Fibroblast of lung (primary cell): ENCODE measurements around the gene HPSE2. TPM values are rescaled to one million over a fixed set of nuclear protein-coding genes. Genes with fewer than 3 reads are reported as not detected.
A peak's percentile ranks its signal among the peaks of the same experiment; 100 is the strongest.

Experiments
- DNase-seq, 2 donors: peaks; one replicate each; pipeline versions ENCODE4 v3.0.0 to v3.0.0-alpha.2; 2010; ENCODE audit warnings: low read depth in 2 of 2
- H2AFZ ChIP-seq: 2 replicates; pipeline ENCODE4 v1.5.1; 2012; ENCODE audit warnings: low read length, control low read depth, inconsistent platforms
- H3K27ac ChIP-seq: 2 replicates; pipeline ENCODE4 v1.5.1; 2011; ENCODE audit warnings: low read length, control low read depth; ENCODE audit not compliant: insufficient read depth
- H3K27me3 ChIP-seq: 2 replicates; pipeline ENCODE4 v1.5.1; 2011; ENCODE audit warnings: mild to moderate bottlenecking, low read length; ENCODE audit not compliant: control insufficient read depth, insufficient read depth
- H3K36me3 ChIP-seq: 2 replicates; pipeline ENCODE4 v1.5.1; 2011; ENCODE audit warnings: low read length; ENCODE audit not compliant: control insufficient read depth, insufficient read depth
- H3K4me1 ChIP-seq: 2 replicates; pipeline ENCODE4 v1.5.1; 2011; ENCODE audit warnings: low read length; ENCODE audit not compliant: control insufficient read depth, insufficient read depth; ENCODE audit errors: extremely low read depth
- H3K4me2 ChIP-seq: 2 replicates; pipeline ENCODE4 v1.5.1; 2011; ENCODE audit warnings: low read length, control low read depth; ENCODE audit not compliant: insufficient read depth; ENCODE audit errors: extremely low read depth
- H3K4me3 ChIP-seq, 4 experiments: fragments of 200-600 bp in 1 of 4; sonication (generic) in 1 of 4; replicated peaks in 1 of 4; 2 replicates each; pipeline ENCODE4 v1.5.1; 2011 to 2016; ENCODE audit warnings: low read length in 4 of 4, low read depth in 3 of 4, mild to moderate bottlenecking in 3 of 4, control low read depth in 2 of 4, inconsistent platforms in 1 of 4, mixed read lengths in 1 of 4; ENCODE audit not compliant: insufficient read depth in 1 of 4; ENCODE audit errors: control extremely low read depth in 1 of 4
- H3K79me2 ChIP-seq: 2 replicates; pipeline ENCODE4 v1.5.1; 2012; ENCODE audit warnings: mild to moderate bottlenecking, low read length, inconsistent platforms; ENCODE audit not compliant: control insufficient read depth, insufficient read depth
- H3K9ac ChIP-seq: 2 replicates; pipeline ENCODE4 v1.5.1; 2011; ENCODE audit warnings: mild to moderate bottlenecking, low read length, control low read depth; ENCODE audit not compliant: insufficient read depth
- H3K9me3 ChIP-seq: 2 replicates; pipeline ENCODE4 v1.5.1; 2012; ENCODE audit warnings: low read depth, low read length; ENCODE audit not compliant: control insufficient read depth, insufficient read depth
- H4K20me1 ChIP-seq: 2 replicates; pipeline ENCODE4 v1.5.1; 2011; ENCODE audit warnings: low read length; ENCODE audit not compliant: control insufficient read depth, insufficient read depth; ENCODE audit errors: extremely low read depth
- EZH2 ChIP-seq: IDR thresholded peaks from 2 replicates; pipeline ENCODE4 v1.5.1; 2012; ENCODE audit warnings: low read length, control low read depth, mild to moderate bottlenecking; ENCODE audit errors: missing control alignments
- polyA plus RNA-seq, 2 donors: library from polyadenylated mRNA; depleted of rRNA in 1 of 2; stranded (reverse) in 1 of 2; unstranded in 1 of 2; fragments of >200 nt; gene quantifications; 2 replicates each; pipeline ENCODE4 v1.2.1, GENCODE V29; 2011 to 2012; ENCODE audit warnings: missing spikeins in 1 of 2
- total RNA-seq: library from RNA; depleted of rRNA; stranded (reverse); fragments of >200 nt; gene quantifications from 2 replicates; pipeline ENCODE4 v1.2.1, GENCODE V29; 2014
- TF ChIP-seq, protein P1 (sequence below), 2 donors: IDR thresholded peaks in 1 of 2; conservative IDR thresholded peaks in 1 of 2; 1 replicate in 1 of 2; 2 replicates in 1 of 2; pipeline ENCODE4 v1.5.1; 2011 to 2012; ENCODE audit warnings: low read length in 2 of 2, control low read depth in 1 of 2, inconsistent platforms in 1 of 2, low read depth in 1 of 2, mild to moderate bottlenecking in 1 of 2

The HPSE2 gene
- total and polyA plus RNA-seq, 2 donors (not counting 1 experiment from before 2014, with no cell fraction given), result 0.02 to 0.17 TPM

DNA sequence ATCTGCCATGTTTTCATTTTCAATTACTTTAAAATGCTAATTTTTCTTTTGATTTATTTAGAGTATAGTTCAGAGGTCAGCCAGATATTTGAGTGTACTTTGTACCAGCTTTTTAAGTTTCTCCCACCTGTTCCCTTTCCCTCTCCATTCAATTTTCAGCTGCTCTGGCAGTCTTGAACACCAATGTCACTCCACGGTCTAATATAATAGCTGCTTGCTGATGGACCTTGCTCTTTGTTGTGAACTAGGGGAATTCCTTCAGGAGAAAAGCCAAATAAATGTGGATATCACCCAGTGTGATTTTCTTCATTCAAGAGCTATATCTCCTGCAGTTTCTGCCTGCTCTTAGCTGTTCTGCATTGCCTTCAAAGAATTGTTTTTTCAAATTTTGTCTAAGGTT lies 785.0 kb downstream of the HPSE2 start:
- Histone ChIP-seq H3K36me3 (no peaks in the 10 kb centered on the region), H3K4me2 (no peak overlapping the region), H2AFZ (no peak overlapping the region), H3K27ac (no peak overlapping the region), H3K9me3 (no peaks in the 10 kb centered on the region), H3K4me1 (peaks cover 4% of the 10 kb centered on the region), H3K79me2 (peaks cover 10% of the 10 kb centered on the region), H3K9ac (no peak overlapping the region), H3K27me3 (no peaks in the 10 kb centered on the region), H3K4me3 (no peak overlapping the region), H4K20me1 (no peaks in the 10 kb centered on the region)
- DNase-seq, result no peak
- TF ChIP-seq EZH2, result no peak
- TF ChIP-seq, protein P1, sequence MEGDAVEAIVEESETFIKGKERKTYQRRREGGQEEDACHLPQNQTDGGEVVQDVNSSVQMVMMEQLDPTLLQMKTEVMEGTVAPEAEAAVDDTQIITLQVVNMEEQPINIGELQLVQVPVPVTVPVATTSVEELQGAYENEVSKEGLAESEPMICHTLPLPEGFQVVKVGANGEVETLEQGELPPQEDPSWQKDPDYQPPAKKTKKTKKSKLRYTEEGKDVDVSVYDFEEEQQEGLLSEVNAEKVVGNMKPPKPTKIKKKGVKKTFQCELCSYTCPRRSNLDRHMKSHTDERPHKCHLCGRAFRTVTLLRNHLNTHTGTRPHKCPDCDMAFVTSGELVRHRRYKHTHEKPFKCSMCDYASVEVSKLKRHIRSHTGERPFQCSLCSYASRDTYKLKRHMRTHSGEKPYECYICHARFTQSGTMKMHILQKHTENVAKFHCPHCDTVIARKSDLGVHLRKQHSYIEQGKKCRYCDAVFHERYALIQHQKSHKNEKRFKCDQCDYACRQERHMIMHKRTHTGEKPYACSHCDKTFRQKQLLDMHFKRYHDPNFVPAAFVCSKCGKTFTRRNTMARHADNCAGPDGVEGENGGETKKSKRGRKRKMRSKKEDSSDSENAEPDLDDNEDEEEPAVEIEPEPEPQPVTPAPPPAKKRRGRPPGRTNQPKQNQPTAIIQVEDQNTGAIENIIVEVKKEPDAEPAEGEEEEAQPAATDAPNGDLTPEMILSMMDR (conservative IDR thresholded peaks at IDR 0.05 in 1 of 2, IDR thresholded peaks at IDR 0.05 in 1 of 2; ENCODE audit: low read depth in 1 of 2, low read length in 2 of 2), result no peak

DNA sequence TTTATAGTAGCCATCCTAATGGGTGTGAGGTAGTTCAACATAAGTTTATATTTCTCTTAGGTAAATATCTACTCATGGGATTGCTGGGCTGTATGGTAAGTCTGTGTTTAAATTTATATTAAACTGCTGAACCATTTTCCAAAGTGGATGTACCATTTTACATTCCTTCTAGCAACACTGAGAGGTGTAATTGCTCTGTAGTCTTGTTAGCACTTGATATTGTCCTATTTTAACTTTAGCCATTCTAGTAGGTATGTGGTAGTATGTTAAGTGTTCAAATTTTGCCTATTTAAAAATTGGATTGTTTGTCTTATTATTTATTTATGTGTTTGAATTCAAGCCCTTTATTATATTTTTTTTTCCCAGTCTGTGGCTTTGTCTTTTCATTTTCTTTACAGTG lies 786.4 kb downstream of the HPSE2 start:
- H2AFZ ChIP-seq, result no peak overlapping the region
- H3K27ac ChIP-seq, result no peak overlapping the region
- H3K9ac ChIP-seq, result no peak overlapping the region
- peaks cover 12% of the 10 kb centered on the region for H3K36me3 ChIP-seq
- no peak overlapping the region for H3K4me3 ChIP-seq
- no peaks in the 10 kb centered on the region for H4K20me1 ChIP-seq
- H3K4me2 ChIP-seq, result no peak overlapping the region
- peaks cover 18% of the 10 kb centered on the region for H3K79me2 ChIP-seq
- no peaks in the 10 kb centered on the region for H3K9me3 ChIP-seq
- H3K4me1 ChIP-seq, result peaks cover 8% of the 10 kb centered on the region
- DNase-seq, result no peak
- no peaks in the 10 kb centered on the region for H3K27me3 ChIP-seq
- no peak for TF ChIP-seq EZH2
- TF ChIP-seq, protein P1 (conservative IDR thresholded peaks at IDR 0.05 in 1 of 2, IDR thresholded peaks at IDR 0.05 in 1 of 2; ENCODE audit: low read depth in 1 of 2, low read length in 2 of 2), result no peak

DNA sequence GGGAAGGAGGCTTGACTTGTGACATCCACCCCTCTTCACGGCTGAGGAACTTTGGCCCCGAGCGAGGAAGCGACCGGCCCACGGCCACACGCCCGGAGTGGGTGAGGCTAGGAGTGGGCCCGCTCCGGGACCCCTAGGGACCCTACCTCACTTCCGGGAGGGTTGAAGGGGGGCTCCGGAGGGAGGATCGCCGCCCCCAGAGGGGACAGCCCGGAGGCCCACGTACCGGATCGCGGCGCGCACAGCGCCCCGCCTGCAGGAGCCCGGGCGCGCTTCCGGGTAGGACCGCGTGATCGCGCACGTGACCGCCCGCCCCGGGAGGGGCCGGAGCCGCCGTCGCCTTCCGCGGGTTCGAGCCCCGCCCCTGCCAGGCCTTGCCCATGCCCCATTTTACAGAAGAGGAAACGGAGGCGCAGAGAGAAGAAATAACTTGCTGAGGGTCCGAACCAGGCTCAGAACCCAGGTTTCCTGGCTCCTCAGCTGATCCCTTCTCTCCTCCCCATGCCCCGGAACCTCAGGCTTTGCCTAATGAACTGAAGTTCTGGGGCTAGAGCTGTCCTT lies 788.9 kb downstream of the HPSE2 start, which contains the start of gene HPS1:
Gene HPS1, minus strand, starts transcription at position 275 of the 561 bp plus-strand sequence. CDS start 3,695 bp downstream, outside the sequence.
- peak; percentile 63 to 72 for DNase-seq
- peaks cover 8% of the 10 kb centered on the region for H3K4me1 ChIP-seq
- no peaks in the 10 kb centered on the region for H3K9me3 ChIP-seq
- no peaks in the 10 kb centered on the region for H3K27me3 ChIP-seq
- H3K4me3 ChIP-seq, result peak within 1 kb of the TSS; percentile 61 to 90 (median 72)
- TF ChIP-seq, protein P1 (conservative IDR thresholded peaks at IDR 0.05 in 1 of 2, IDR thresholded peaks at IDR 0.05 in 1 of 2; ENCODE audit: low read depth in 1 of 2, low read length in 2 of 2), result no peak
- no peak for TF ChIP-seq EZH2
- H3K27ac ChIP-seq, result peak within 1 kb of the TSS; percentile 88
- H4K20me1 ChIP-seq, result no peaks in the 10 kb centered on the region
- peaks cover 16% of the 10 kb centered on the region for H3K36me3 ChIP-seq
- peak within 1 kb of the TSS; percentile 99 for H3K4me2 ChIP-seq
- H2AFZ ChIP-seq, result peak within 1 kb of the TSS; percentile 98
- peak within 1 kb of the TSS; percentile 92 for H3K9ac ChIP-seq
- peaks cover 18% of the 10 kb centered on the region for H3K79me2 ChIP-seq
